Left renal cortex interstitium (tissue), 4 donors: Measurements from ENCODE around the gene GUCA1C. TPM values are rescaled to one million over a fixed set of nuclear protein-coding genes. Genes with fewer than 3 reads are reported as not detected.

ENCODE experiments used
- DNase-seq, 4 donors: peaks; one replicate each; pipeline ENCODE4 v3.0.0-alpha.2; 2013; ENCODE audit warnings: low read depth in 4 of 4, low spot score in 2 of 4, missing footprints in 1 of 4
- polyA plus RNA-seq, 4 donors: library from polyadenylated mRNA; unstranded; fragments of 120-200 nt; gene quantifications; one replicate each; pipeline ENCODE4 v1.2.1, GENCODE V29; 2013; ENCODE audit not compliant: insufficient read length in 4 of 4

The GUCA1C gene
- polyA plus RNA-seq, 4 donors = 0.21 to 0.55 (median 0.27) TPM; not detected in 1

DNA sequence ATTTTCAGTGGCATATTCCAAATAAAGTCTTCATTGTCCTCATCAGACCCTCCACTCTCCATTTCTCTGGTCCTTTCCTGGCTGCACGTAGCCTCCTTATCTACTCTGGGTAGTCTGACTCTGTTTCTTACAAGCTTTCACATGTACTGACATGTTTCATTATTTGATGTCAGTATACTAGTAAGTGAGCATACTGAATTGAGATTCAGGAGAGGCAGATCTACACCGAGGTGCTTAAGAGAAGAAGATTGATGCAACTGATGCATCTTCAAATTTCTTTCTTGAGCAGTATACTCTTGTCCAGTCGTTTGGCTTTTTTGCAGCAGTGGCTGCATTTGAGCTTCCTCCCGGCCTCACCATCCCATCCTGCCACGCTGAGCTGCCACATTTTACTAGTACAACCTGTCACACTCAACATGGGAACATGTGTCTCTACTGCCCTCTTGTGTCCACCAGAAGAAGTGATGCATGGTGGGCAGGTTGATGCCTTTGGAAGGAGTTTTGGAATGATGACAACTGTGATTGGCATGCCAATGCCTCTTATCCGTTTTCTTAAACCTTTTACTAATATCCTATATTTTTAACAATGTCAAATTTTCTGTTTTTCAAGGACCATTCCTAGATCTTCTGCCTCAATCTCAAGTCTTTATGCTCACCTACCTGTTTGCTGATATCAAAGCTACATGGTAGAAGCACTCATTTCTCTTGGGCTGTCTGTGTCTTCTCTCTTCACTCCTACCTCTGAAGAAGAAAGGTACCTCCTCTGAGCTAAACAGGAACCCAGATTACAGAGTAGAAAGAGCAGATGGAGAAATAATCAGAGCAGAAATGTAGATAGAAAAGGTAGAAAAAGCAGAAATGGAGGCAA is 38.7 kb downstream of the GUCA1C start:
- DNase-seq = peak in 1 of 4 donors; percentile 39

DNA sequence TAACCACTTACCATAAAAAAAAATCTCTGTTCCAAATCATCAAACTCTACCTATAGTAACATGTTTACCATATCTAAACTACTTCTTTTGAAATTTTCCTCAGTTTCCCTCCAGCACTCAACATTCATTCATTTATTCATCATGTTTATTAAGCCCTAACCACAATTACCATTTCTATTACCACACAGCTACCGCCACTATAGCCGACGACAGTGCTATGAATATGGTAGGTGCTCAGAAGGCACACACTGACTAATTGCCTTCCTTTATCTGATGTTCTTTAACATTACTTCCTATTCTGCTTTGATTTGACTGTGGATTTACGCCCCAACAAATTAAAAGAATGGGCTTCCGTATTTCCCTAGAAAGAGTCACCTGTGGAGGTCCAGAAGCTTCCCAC is 43.9 kb downstream of the GUCA1C start:
- no peak for DNase-seq

DNA sequence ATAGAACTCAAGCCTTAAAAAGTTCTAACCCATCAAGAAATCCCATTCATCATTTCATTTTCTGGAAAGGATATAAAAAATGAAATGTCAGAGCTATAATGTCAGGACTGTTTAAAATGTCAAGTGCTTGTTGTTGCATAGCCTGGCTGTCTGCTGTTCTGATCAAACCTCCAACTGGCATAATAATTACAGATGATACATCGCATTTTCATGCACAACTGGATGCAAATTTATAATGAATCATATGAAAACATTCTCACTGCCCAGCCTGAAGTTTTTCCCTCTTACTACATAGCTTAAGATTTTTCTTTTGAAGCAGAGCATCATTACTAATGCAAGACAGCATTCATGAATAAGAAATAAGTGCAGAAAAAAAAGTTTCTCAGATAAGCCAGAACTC is 46.5 kb downstream of the GUCA1C start:
- DNase-seq = no peak

DNA sequence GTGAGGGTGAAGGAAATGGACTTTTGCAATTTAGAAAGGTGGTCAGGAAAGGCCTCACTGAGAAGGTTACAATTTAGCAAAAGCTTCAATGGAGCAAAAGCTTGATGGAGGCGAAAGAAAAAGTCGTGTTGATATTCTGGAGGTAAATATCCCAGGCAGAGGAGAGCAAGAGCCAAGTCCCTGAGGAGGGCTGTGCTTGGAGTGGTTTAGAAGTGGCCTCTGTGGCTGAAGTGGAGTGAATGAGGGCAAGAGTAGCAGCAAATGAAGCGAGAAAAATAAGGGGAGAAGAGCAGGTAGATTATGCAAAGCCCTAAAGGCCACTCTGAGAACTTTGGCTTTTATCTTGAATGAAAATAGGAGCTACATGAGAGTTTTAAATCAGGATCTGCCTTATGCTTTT is 54.1 kb downstream of the GUCA1C start:
- DNase-seq = no peak

- DNase-seq = no peak
Measured at GRCh38 chr3:108897883-108898282, 55.8 kb downstream of the GUCA1C start.

DNA sequence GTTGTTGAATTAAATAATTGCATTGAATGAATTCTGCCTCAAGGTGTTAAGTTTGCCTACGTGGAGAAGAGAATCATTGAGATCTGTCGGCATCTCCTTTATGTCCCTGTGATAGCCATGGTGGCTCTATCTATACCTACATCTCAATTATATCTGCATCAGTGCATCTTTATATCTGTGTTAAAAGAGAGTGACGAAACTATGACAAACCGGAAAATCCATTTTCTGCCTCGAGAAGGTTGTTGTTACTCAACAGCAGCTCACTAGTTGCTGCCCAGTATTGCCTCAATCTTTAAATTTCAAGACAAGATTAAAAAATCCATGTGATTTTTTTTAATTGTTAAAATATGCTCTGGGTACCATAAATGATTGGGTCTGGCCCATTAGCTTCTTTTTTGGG is 58.7 kb downstream of the GUCA1C start:
- DNase-seq = no peak

DNA sequence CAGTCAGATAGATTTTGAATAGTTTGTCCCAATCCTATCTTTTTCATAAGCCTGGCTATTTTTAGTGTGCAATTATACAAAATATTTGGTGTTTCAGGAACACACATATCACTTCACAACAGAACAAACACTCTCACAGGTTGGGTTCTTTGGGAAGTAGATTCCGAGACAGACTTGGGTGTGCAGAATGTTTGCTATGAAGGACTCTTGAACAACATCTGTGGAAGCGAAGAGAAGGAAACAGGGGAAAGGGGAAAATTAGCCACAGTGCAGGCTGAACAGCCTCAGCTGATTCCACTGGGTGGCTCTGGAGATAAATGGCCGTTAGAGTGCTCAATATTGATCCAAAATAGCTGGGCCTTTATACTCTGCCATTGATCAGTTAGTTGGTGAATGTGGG is 61.8 kb downstream of the GUCA1C start:
- DNase-seq = no peak

DNA sequence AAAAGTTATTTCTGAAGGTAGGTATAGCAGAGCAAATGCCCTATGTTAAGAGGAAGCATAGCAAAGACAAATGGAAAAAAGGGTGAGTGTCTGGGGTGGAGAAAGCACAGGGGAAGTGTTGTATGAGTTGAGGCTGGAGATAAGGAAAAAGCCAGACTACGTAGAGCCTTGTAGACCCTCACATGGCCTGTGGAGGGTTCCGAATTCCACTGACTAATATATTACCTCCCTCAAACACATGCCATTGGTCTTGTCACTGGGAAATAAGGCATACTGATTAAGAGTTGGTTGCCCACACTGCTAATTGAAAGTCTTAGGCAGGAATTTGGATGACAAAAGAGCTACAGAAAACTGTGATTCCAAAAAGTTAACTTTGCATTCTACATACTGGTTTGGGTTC is 65.9 kb downstream of the GUCA1C start:
- no peak for DNase-seq

GRCh38 chr3:108887121-108887520 is 66.6 kb downstream of the GUCA1C start:
- peak in 1 of 4 donors; percentile 8 for DNase-seq

GRCh38 chr3:108883373-108883772 is 70.3 kb downstream of the GUCA1C start:
- DNase-seq = no peak

- no peak for DNase-seq
Measured at GRCh38 chr3:108882762-108883161, 70.9 kb downstream of the GUCA1C start.

- no peak for DNase-seq
Measured at GRCh38 chr3:108879915-108880314, 73.8 kb downstream of the GUCA1C start.

DNA sequence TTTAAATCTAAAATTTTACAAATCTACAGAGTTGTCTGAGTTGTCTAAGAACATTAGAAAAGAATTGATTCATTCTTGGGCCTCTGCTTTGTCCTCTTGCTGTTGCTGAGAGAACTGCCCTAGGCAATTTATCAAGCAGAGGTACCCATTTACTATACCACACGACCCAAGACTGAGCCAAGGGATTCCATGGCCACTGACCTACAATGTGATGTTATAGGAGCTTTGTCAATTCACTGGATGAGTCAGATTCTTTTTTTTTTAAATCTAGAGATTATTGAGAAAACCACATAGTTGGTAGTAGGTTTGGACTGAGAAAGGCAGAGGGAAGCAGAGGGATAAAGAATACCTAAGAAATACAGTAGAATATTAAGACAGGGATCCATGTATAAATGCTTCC is 75.8 kb downstream of the GUCA1C start:
- no peak for DNase-seq

DNA sequence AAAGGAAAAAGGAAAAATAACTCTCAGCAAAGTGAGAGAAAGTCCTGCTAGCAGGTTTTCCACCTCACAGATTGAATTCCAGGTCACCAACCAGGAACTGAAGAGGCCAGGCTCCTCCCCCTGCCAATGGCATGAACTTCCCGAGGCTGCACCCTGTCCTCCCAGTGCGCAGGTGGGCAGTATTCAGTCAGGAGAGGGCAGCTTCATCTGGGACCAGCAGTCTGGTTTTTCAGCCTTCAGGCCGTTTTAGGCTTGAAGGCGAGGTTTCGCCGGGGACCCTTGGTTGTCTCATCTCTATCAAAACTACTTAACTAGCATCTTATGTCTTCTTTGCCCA is 89.9 kb downstream of the GUCA1C start:
- no peak for DNase-seq

GRCh38 chr3:108862865-108863798 is 90.5 kb downstream of the GUCA1C start:
- no peak for DNase-seq

DNA sequence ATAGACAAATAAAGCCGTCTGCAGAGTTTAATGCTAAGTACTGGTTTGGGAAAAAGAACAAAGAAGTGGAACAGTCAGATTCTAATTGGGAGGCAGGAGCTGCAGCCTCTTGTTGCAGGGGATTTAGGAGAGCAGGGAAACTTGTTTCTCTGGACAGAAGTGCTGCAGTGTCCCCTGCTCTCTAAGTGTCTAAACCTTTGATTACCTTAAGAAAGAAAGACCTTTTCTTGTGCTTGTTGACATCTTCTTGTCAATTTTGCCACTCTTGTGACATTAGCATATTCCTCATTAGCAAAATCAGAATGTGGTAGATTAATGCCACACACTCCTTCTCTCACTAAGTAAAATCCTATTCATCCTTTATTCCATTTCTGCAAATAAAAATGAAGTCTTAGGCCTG is 92.3 kb downstream of the GUCA1C start:
- no peak for DNase-seq

Other genes starting within 250 kb of the GUCA1C start
- gene RETNLB, start 196.5 kb downstream of the GUCA1C start, polyA plus RNA-seq = not detected
- under 1 TPM in 1 of 4 donors, not detected in 3; 0.13 TPM for gene TRAT1, start 131.1 kb downstream of the GUCA1C start, polyA plus RNA-seq
- under 1 TPM; 0.42 to 0.52 (median 0.47) TPM for gene MORC1, start 164.3 kb upstream of the GUCA1C start, polyA plus RNA-seq
- gene C3orf85, start 182.8 kb upstream of the GUCA1C start, polyA plus RNA-seq = 10 to 100 TPM; 13.2 to 19.6 (median 16.2) TPM